ENCODE results near the gene HACD2. TPM values are rescaled to one million over a fixed set of nuclear protein-coding genes. Genes with fewer than 3 reads are reported as not detected.
"Not testable (repeated sequence)": the region's sequence is repeated elsewhere in the genome, so short reads cannot be mapped to it uniquely, and the experiment has no call there.

Gene HACD2
- total RNA-seq, 5 donors from 2014 or later (not counting 1 experiment from before 2014, with no cell fraction given) = 18.2 to 23.2 (median 20.7) TPM

DNA sequence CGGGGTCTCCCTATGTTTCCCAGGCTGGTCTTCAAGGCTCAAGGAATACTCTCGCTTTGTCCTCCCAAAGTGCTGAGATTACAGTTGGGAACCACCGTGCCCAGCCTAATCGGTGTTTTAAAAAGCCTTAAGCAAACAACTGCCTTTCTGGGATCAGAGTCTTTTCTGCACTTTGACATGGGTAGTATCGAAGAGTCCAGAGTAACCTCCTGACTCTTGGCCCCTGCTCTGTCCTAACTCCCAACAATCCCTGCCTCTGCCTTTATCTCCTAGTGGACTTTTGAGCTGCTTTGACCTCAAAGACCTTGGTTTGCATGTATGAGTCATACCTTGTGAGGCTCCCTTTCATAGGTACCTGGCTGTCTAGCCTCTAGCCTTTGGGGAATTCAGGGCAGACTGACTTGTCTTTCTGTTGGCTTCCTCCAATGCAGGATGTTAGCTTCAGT is 21.0 kb upstream of the HACD2 start:
- Histone ChIP-seq H3K4me1 (ENCODE audit: control insufficient read depth in 1 of 2, extremely low read depth in 1 of 2, insufficient read depth in 2 of 2, low read length in 2 of 2) (no peaks in the 10 kb centered on the region), H3K9me3 (no peaks in the 10 kb centered on the region), H3K27me3 (replicated peaks in 1 of 2; ENCODE audit: control insufficient read depth in 2 of 2, extremely low read depth in 1 of 2, insufficient read depth in 2 of 2, low read length in 1 of 2) (no peaks in the 10 kb centered on the region), H3K36me3 (ENCODE audit: control insufficient read depth in 2 of 2, extremely low read depth in 1 of 2, insufficient read depth in 1 of 2, low read length in 1 of 2) (no peaks in the 10 kb centered on the region), H3K4me3 (ENCODE audit: control insufficient read depth in 1 of 2, extremely low read depth in 1 of 2, low read length in 1 of 2) (no peak overlapping the region), H3K27ac (ENCODE audit: low read length) (no peak overlapping the region)
- Mint-ChIP-seq H3K4me3 (no peak overlapping the region), H3K27ac (no peak overlapping the region), H3K27me3 (no peaks in the 10 kb centered on the region), H3K9me3 (no peaks in the 10 kb centered on the region), H3K4me1 (peaks cover 0 to 6% (median 4%) of the 10 kb centered on the region in 3 donors), H3K36me3 (peaks cover 2% of the 10 kb centered on the region)
- POLR2A ChIA-PET = interaction anchor here in 1 of 2 donors (0.6 kb wide), 1 partner anchor 1243 kb away, joined by 3 read pairs; no protein-coding TSS in a partner anchor
- 98% methylated on average over 4 of the region's 5 CpGs for WGBS (ENCODE audit: insufficient coverage)
- ATAC-seq (replicated peaks in 1 of 4) (no peak), DNase-seq (no peak)
- CTCF ChIA-PET = interaction anchor here in 1 of 2 donors (0.7 kb wide), 1 partner anchor 45 kb away, joined by 8 read pairs; no protein-coding TSS in a partner anchor

DNA sequence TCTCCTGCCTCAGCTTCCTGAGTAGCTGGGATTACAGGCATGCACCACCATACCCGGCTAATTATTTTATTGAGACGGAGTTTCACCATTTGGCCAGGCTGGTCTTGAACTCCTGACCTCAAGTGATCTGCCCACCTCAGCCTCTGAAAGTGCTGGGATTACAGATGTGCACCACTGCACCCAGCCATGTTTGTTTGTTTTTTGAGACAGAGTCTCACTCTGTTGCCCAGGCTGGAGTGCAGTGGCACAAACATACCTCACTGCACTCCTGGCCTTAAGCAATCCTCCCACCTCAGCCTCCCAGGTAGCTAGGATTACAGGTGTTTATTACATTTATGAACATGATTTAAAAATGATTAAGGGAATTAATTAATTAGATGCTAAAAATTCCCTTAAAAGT is 18.3 kb upstream of the HACD2 start:
- H3K9me3 ChIP-seq; H3K4me1 ChIP-seq (ENCODE audit: control insufficient read depth in 1 of 2, extremely low read depth in 1 of 2, insufficient read depth in 2 of 2, low read length in 2 of 2); H3K4me1 Mint-ChIP-seq; H3K36me3 ChIP-seq (ENCODE audit: control insufficient read depth in 2 of 2, extremely low read depth in 1 of 2, insufficient read depth in 1 of 2, low read length in 1 of 2); H3K4me3 Mint-ChIP-seq; DNase-seq; ATAC-seq (replicated peaks in 1 of 4); H3K9me3 Mint-ChIP-seq; CTCF ChIA-PET; H3K4me3 ChIP-seq (ENCODE audit: control insufficient read depth in 1 of 2, extremely low read depth in 1 of 2, low read length in 1 of 2); H3K27ac ChIP-seq (ENCODE audit: low read length); H3K27ac Mint-ChIP-seq; POLR2A ChIA-PET; H3K27me3 Mint-ChIP-seq; H3K27me3 ChIP-seq (replicated peaks in 1 of 2; ENCODE audit: control insufficient read depth in 2 of 2, extremely low read depth in 1 of 2, insufficient read depth in 2 of 2, low read length in 1 of 2): not testable (repeated sequence)
- WGBS (ENCODE audit: insufficient coverage) = 78% methylated on average over 2 of the region's 2 CpGs
- peaks cover 14% of the 10 kb centered on the region for H3K36me3 Mint-ChIP-seq

DNA sequence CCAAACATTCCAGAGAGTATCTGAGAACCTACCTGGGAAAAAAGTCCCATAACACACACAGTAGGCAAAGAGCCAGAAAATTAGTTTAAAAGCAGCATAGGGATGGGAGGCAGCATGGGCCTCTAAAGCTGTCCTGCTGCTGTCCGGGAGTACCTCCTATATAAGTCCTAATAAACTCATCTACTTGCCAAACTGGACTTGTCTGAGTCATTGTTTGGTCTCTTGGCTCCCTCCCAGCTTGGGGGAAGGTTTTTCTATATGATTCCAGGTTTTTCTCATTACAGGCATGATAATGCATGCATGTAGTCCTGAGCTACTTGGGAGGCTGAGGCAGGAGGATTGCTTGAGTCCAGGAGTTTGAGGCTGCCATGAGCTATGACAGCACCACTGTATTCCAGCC is 17.5 kb upstream of the HACD2 start:
- Mint-ChIP-seq H3K27me3 (no peaks in the 10 kb centered on the region), H3K4me1 (peaks cover 0 to 4% (median 2%) of the 10 kb centered on the region in 3 donors), H3K27ac (no peak overlapping the region), H3K4me3 (no peak overlapping the region), H3K9me3 (no peaks in the 10 kb centered on the region), H3K36me3 (peaks cover 14% of the 10 kb centered on the region)
- no peaks in the 10 kb centered on the region for H3K9me3 ChIP-seq
- H3K36me3 ChIP-seq (ENCODE audit: control insufficient read depth in 2 of 2, extremely low read depth in 1 of 2, insufficient read depth in 1 of 2, low read length in 1 of 2) = no peaks in the 10 kb centered on the region
- H3K4me3 ChIP-seq (ENCODE audit: control insufficient read depth in 1 of 2, extremely low read depth in 1 of 2, low read length in 1 of 2) = no peak overlapping the region
- no peak overlapping the region for H3K27ac ChIP-seq (ENCODE audit: low read length)
- DNase-seq (no peak), ATAC-seq (replicated peaks in 1 of 4) (no peak)
- POLR2A ChIA-PET = no interaction called here
- no peaks in the 10 kb centered on the region for H3K4me1 ChIP-seq (ENCODE audit: control insufficient read depth in 1 of 2, extremely low read depth in 1 of 2, insufficient read depth in 2 of 2, low read length in 2 of 2)
- CTCF ChIA-PET = no interaction called here
- no CpG with 5 or more reads among the region's 1 CpG for whole genome bisulfite sequencing (ENCODE audit: insufficient coverage)
- no peaks in the 10 kb centered on the region for H3K27me3 ChIP-seq (replicated peaks in 1 of 2; ENCODE audit: control insufficient read depth in 2 of 2, extremely low read depth in 1 of 2, insufficient read depth in 2 of 2, low read length in 1 of 2)

DNA sequence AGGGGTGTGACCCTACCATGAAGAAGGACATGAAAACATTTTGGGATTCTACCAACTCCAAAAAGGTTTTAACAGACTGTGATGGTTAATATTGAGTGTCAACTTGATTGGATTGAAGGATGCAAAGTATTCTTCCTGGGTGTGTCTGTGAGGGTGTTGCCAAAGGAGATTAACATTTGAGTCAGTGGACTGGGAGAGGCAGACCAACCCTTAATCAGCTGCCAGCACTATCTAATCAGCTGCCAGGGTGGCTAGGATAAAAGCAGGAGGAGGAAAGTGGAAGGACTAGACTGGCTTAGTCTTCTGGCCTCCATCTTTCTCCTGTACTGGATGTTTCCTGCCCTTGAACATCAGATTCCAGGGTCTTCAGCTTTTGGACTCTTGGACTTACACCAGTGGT is 16.0 kb upstream of the HACD2 start:
- H3K4me3 ChIP-seq (ENCODE audit: control insufficient read depth in 1 of 2, extremely low read depth in 1 of 2, low read length in 1 of 2); CTCF ChIA-PET; H3K27ac Mint-ChIP-seq; H3K4me1 ChIP-seq (ENCODE audit: control insufficient read depth in 1 of 2, extremely low read depth in 1 of 2, insufficient read depth in 2 of 2, low read length in 2 of 2); ATAC-seq (replicated peaks in 1 of 4); H3K36me3 ChIP-seq (ENCODE audit: control insufficient read depth in 2 of 2, extremely low read depth in 1 of 2, insufficient read depth in 1 of 2, low read length in 1 of 2); H3K4me1 Mint-ChIP-seq; H3K27me3 Mint-ChIP-seq; DNase-seq; H3K27ac ChIP-seq (ENCODE audit: low read length); POLR2A ChIA-PET; H3K4me3 Mint-ChIP-seq; H3K27me3 ChIP-seq (replicated peaks in 1 of 2; ENCODE audit: control insufficient read depth in 2 of 2, extremely low read depth in 1 of 2, insufficient read depth in 2 of 2, low read length in 1 of 2); H3K9me3 Mint-ChIP-seq; H3K9me3 ChIP-seq: not testable (repeated sequence)
- H3K36me3 Mint-ChIP-seq = peaks cover 22% of the 10 kb centered on the region

DNA sequence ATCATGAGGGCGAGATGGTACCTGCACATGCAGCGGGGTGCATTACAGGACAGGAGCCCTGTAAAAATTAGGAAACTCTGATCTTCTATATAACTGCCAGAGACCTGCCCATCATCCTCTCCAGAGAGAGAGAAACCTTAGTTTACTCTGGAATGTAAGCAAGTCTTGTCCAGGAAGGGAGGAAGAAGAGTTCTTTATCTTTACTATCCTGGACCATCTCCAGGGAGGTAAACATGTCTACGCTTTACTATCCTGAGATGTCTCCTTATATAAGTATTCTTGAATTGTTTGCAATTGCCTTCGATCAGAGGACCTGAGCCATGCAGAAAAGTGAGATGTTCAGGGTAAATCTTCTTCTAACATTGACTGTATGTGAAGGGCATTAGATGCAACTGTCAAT is 12.7 kb upstream of the HACD2 start:
- no peak overlapping the region for H3K27ac ChIP-seq (ENCODE audit: low read length)
- Mint-ChIP-seq H3K27me3 (no peaks in the 10 kb centered on the region), H3K36me3 (peaks cover 32% of the 10 kb centered on the region), H3K4me3 (no peak overlapping the region), H3K27ac (no peak overlapping the region), H3K4me1 (no peaks in the 10 kb centered on the region), H3K9me3 (no peaks in the 10 kb centered on the region)
- no peaks in the 10 kb centered on the region for H3K36me3 ChIP-seq (ENCODE audit: control insufficient read depth in 2 of 2, extremely low read depth in 1 of 2, insufficient read depth in 1 of 2, low read length in 1 of 2)
- H3K4me3 ChIP-seq (ENCODE audit: control insufficient read depth in 1 of 2, extremely low read depth in 1 of 2, low read length in 1 of 2) = no peak overlapping the region
- ChIA-PET POLR2A (no interaction called here), CTCF (no interaction called here)
- H3K4me1 ChIP-seq (ENCODE audit: control insufficient read depth in 1 of 2, extremely low read depth in 1 of 2, insufficient read depth in 2 of 2, low read length in 2 of 2) = no peaks in the 10 kb centered on the region
- ATAC-seq (replicated peaks in 1 of 4) (no peak), DNase-seq (no peak)
- H3K9me3 ChIP-seq = no peaks in the 10 kb centered on the region
- WGBS (ENCODE audit: insufficient coverage) = 100% methylated on average over 1 of the region's 4 CpGs
- H3K27me3 ChIP-seq (replicated peaks in 1 of 2; ENCODE audit: control insufficient read depth in 2 of 2, extremely low read depth in 1 of 2, insufficient read depth in 2 of 2, low read length in 1 of 2) = no peaks in the 10 kb centered on the region

DNA sequence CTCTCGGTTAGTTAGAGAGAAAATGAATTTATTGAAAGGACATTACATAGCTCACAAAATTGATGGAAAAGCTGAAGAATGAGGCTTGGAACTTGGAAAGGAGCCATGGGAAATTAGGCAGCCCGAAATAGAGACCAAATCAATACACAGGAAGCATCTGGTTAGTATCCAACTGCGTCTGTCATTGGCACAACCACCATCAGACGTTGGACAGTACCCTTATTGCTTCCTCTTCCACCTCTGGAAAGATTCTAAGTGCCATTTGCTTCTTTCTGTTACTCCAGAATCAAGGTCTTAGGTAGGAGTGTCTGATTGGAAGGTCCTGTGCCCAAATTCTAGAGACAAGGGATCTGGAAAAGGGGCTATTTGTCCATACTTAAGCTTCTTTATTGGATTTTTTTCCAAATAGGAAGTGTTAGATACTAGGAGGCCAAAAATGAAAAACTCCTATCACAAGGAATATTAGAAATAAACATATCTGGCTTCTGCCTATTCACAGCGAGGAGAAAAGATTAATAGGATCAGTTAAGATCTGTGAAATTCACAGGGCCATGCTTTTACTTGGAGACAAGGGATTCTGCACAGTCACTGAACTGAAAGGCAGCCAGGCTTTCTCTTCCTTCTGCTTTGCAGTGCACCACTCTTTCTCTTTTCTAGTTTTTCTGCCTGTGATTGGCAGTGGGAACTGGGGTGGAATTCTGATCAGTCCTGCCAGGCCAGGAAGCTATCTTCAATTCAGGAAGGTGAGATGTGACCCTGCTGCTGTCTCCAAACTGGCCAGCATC is 10.7 kb upstream of the HACD2 start:
- no peaks in the 10 kb centered on the region for H3K9me3 ChIP-seq
- Mint-ChIP-seq H3K27ac (no peak overlapping the region), H3K9me3 (peaks cover 6 to 7% (median 7%) of the 10 kb centered on the region in 3 donors), H3K27me3 (no peaks in the 10 kb centered on the region), H3K36me3 (peaks cover 42% of the 10 kb centered on the region), H3K4me1 (no peaks in the 10 kb centered on the region), H3K4me3 (no peak overlapping the region)
- H3K4me1 ChIP-seq (ENCODE audit: control insufficient read depth in 1 of 2, extremely low read depth in 1 of 2, insufficient read depth in 2 of 2, low read length in 2 of 2) = no peaks in the 10 kb centered on the region
- POLR2A ChIA-PET = no interaction called here
- no peak for ATAC-seq (replicated peaks in 1 of 4)
- no peak overlapping the region for H3K4me3 ChIP-seq (ENCODE audit: control insufficient read depth in 1 of 2, extremely low read depth in 1 of 2, low read length in 1 of 2)
- DNase-seq = no peak
- no peaks in the 10 kb centered on the region for H3K27me3 ChIP-seq (replicated peaks in 1 of 2; ENCODE audit: control insufficient read depth in 2 of 2, extremely low read depth in 1 of 2, insufficient read depth in 2 of 2, low read length in 1 of 2)
- peaks cover 0 to 4% of the 10 kb centered on the region in 2 donors for H3K36me3 ChIP-seq (ENCODE audit: control insufficient read depth in 2 of 2, extremely low read depth in 1 of 2, insufficient read depth in 1 of 2, low read length in 1 of 2)
- H3K27ac ChIP-seq (ENCODE audit: low read length) = no peak overlapping the region
- CTCF ChIA-PET = no interaction called here
- WGBS (ENCODE audit: insufficient coverage) = 33% methylated on average over 1 of the region's 5 CpGs
